ENCODE measurements around the gene DLGAP1.

DLGAP1 gene

DNA sequence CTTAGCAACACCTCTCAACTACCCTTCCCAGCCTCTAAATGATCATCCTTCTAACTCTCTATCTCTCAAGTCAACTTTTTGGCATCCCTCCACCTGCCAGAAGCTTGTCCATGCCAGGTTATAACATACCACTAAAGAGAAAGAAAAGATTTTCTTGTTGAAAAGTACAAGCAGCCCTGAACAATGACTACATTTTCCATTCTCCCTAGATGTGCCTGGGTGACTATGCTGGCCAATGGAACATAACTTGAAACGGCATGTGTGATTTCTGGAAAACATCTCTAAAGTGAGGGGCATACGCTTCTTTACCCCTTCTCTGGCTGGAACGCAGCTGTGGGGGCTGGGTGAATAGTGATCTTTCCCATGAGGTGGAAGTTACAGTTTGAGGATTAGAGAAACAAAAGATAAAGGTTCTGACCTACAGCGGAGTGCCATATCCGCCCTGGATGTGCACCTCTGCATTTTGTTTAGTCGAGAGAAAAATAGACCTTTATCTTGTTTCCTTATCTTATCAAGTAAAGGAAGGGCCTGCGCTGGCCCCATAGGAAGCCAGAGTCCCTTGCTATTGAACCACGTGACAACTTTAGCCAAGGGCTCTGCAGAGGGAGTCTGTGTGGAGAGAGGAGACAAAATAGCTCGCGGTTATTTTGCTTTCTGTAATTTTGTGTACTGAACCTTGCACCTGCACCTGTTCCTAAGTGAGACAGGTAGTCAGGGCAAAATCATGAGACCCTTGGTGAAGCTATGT lies 568.4 kb downstream of the DLGAP1 start:
- Mint-ChIP-seq H3K27ac (no peak overlapping the region), H3K36me3 (ENCODE audit: low read depth) (no peaks in the 10 kb centered on the region), H3K9me3 (peaks cover 3% of the 10 kb centered on the region), H3K4me1 (no peaks in the 10 kb centered on the region), H3K4me3 (no peak overlapping the region), H3K27me3 (ENCODE audit: low read depth, poor library complexity) (no peaks in the 10 kb centered on the region)
- no peak for DNase-seq
- TF ChIP-seq, protein P1, sequence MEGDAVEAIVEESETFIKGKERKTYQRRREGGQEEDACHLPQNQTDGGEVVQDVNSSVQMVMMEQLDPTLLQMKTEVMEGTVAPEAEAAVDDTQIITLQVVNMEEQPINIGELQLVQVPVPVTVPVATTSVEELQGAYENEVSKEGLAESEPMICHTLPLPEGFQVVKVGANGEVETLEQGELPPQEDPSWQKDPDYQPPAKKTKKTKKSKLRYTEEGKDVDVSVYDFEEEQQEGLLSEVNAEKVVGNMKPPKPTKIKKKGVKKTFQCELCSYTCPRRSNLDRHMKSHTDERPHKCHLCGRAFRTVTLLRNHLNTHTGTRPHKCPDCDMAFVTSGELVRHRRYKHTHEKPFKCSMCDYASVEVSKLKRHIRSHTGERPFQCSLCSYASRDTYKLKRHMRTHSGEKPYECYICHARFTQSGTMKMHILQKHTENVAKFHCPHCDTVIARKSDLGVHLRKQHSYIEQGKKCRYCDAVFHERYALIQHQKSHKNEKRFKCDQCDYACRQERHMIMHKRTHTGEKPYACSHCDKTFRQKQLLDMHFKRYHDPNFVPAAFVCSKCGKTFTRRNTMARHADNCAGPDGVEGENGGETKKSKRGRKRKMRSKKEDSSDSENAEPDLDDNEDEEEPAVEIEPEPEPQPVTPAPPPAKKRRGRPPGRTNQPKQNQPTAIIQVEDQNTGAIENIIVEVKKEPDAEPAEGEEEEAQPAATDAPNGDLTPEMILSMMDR (IDR thresholded peaks at IDR 0.05): no peak

DNA sequence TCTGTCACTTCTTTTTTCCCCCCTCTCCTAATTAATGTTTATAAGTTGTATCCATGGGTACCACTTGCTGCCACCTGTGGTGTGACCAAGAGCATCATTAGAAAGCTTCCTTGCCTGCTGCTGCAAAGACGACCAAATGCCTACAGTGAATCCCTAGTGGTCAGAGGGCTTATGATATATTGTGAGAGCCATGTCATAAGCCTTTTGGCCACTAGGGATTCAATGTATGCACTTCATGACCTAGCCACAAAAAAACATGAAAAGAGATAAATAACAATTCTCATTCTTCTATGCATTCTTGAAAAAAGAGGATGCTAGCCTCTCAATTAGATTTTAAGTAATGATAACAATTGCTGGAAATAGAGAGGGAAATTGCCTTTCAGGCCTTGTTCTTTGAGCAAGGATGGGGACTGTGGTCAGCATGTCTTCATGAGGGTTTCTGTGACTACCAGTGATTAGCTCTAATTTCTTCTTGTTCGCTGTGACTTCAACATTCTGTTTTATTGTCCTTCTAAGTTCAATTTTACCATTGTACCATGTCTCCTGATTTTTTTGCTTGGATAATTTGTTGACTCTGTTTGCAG lies 569.8 kb downstream of the DLGAP1 start:
- Mint-ChIP-seq H3K4me3 (no peak overlapping the region), H3K36me3 (ENCODE audit: low read depth) (peaks cover 6% of the 10 kb centered on the region), H3K9me3 (peaks cover 3% of the 10 kb centered on the region), H3K27ac (no peak overlapping the region), H3K4me1 (peaks cover 6% of the 10 kb centered on the region), H3K27me3 (ENCODE audit: low read depth, poor library complexity) (no peaks in the 10 kb centered on the region)
- no peak for DNase-seq
- TF ChIP-seq, protein P1 (IDR thresholded peaks at IDR 0.05): no peak

DNA sequence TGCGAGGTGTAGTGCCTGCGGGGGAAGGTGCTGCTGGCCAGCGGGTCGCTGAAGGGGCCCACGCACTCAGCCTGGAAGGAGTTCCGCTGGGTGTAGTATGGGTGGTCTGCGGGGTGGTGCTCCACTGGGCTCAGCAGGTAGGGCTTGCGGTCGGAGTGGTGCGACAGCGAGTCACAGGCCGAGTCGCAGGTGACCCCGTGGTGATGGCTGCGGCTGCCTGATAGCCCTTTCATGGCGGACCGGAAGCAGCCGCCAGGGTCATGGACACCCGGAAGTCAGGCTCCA lies 575.3 kb downstream of the DLGAP1 start:
- Mint-ChIP-seq H3K27ac (no peak overlapping the region), H3K27me3 (ENCODE audit: low read depth, poor library complexity) (no peaks in the 10 kb centered on the region), H3K4me1 (peaks cover 23% of the 10 kb centered on the region), H3K9me3 (peaks cover 9% of the 10 kb centered on the region), H3K4me3 (no peak overlapping the region), H3K36me3 (ENCODE audit: low read depth) (peaks cover 14% of the 10 kb centered on the region)
- DNase-seq: no peak
- TF ChIP-seq, protein P1 (IDR thresholded peaks at IDR 0.05): no peak

DNA sequence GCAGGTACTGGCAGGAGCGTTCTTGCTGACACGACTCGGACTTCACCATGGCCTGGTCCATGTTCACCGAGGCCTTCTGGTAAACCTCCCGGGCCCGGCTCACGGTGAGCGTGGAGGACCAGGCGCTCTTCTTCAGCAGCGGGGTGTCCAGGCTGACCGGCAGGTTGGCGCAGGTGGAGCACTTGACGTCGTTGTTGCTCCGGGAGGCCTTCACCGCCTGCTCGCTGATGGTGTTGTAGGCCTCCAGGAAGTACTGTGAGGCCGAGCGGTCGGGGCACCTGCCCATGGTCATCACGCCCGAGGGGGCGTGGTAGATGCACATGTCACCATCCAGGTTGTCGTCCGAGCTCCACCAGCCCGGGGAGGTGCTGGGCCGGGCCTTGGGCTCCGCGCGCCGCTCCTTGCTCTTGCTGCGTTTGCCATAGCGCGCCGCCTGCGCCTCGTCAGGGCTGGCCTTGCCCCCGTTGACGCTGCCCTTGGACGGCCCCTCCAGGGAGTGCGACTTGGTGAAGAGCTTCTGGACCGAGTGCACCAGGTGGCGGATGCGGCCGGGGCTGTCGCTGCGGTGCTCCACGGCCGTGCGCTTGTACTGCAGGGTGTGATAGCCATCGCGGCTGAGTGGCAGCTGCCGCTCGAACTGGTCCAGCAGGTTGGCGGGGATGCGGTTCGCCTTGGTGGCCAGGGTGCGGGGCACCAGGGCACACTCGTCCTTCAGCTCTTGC lies 575.8 kb downstream of the DLGAP1 start:
- no peak for DNase-seq

DNA sequence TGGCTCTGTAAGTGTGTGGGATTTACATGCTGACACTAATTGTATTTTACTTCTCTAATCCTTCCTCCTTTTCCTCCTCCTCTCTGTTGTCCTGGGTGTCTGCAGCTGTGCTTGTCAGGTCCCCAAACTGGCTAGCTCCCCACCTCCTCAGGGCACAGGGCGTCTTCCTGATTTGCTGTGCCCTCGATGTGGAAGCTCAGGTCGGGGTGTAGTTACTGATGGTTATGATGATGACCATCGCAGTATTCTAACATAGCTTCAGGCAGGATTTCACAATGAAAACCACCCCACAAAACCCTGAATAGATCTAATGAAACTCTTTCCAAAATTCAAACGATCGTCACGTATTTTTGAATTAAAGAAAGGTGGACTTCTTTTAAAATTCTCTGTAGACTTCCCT lies 576.7 kb downstream of the DLGAP1 start:
- no peak for DNase-seq
- Mint-ChIP-seq H3K4me3 (no peak overlapping the region), H3K9me3 (peaks cover 9% of the 10 kb centered on the region), H3K27me3 (ENCODE audit: low read depth, poor library complexity) (peaks cover 7% of the 10 kb centered on the region), H3K36me3 (ENCODE audit: low read depth) (peaks cover 14% of the 10 kb centered on the region), H3K4me1 (peaks cover 36% of the 10 kb centered on the region), H3K27ac (no peak overlapping the region)
- TF ChIP-seq, protein P1 (IDR thresholded peaks at IDR 0.05): no peak

More for the DNA sequence above, 575.8 kb downstream of the DLGAP1 start:
- TF ChIP-seq, protein P1 (IDR thresholded peaks at IDR 0.05): no peak
- H3K4me3 Mint-ChIP-seq: no peak overlapping the region
- peaks cover 9% of the 10 kb centered on the region for H3K9me3 Mint-ChIP-seq
- peaks cover 27% of the 10 kb centered on the region for H3K4me1 Mint-ChIP-seq
- no peaks in the 10 kb centered on the region for H3K27me3 Mint-ChIP-seq (ENCODE audit: low read depth, poor library complexity)
- no peak overlapping the region for H3K27ac Mint-ChIP-seq
- H3K36me3 Mint-ChIP-seq (ENCODE audit: low read depth): peaks cover 14% of the 10 kb centered on the region

Data from nephron progenitor cell (in vitro differentiated cells).